GM23338 (cell line): ENCODE results near the gene APBB3. TPM values are rescaled to one million over a fixed set of nuclear protein-coding genes. Genes with fewer than 3 reads are reported as not detected.
"Not testable (repeated sequence)": the region's sequence is repeated elsewhere in the genome, so short reads cannot be mapped to it uniquely, and the experiment has no call there.

Source experiments
- ATAC-seq: fragments of 200-7000 bp; cut with Tn5 transposase; 3 replicates; pipeline ENCODE4 v1.9.1; 2020
- DNase-seq: peaks from one replicate; pipeline ENCODE4 v3.0.0-alpha.2; 2015; ENCODE audit warnings: low spot score
- H2AFZ ChIP-seq: fragments of 200-600 bp; sonication (generic); 2 replicates; pipeline ENCODE4 v1.8.0; 2016; ENCODE audit warnings: antibody characterized with exemption, mild to moderate bottlenecking, moderate library complexity
- H3F3A ChIP-seq: fragments of 200-600 bp; sonication (generic); replicated peaks from 2 replicates; pipeline ENCODE4 v1.8.0; 2017; ENCODE audit warnings: antibody characterized with exemption, mixed run types, low read depth
- H3K27ac ChIP-seq: fragments of 200-600 bp; sonication (generic); 2 replicates; pipeline ENCODE4 v1.6.1; 2016; ENCODE audit warnings: low read depth
- H3K27me3 ChIP-seq: fragments of 200-600 bp; sonication (generic); 2 replicates; pipeline ENCODE4 v1.8.0; 2016; ENCODE audit warnings: mild to moderate bottlenecking, mixed run types, moderate library complexity; ENCODE audit not compliant: insufficient read depth
- H3K36me3 ChIP-seq: fragments of 200-600 bp; sonication (generic); 2 replicates; pipeline ENCODE4 v1.8.0; 2016; ENCODE audit warnings: mild to moderate bottlenecking; ENCODE audit not compliant: insufficient read depth
- H3K4me1 ChIP-seq: fragments of 200-600 bp; sonication (generic); 2 replicates; pipeline ENCODE4 v1.8.0; 2016; ENCODE audit warnings: mild to moderate bottlenecking, moderate library complexity; ENCODE audit not compliant: insufficient read depth
- H3K4me2 ChIP-seq: fragments of 200-600 bp; sonication (generic); 2 replicates; pipeline ENCODE4 v1.7.1; 2017; ENCODE audit warnings: mixed run types
- H3K4me3 ChIP-seq: fragments of 200-600 bp; sonication (generic); 2 replicates; pipeline ENCODE4 v1.6.1; 2016; ENCODE audit warnings: mixed run types
- H3K79me2 ChIP-seq: fragments of 200-600 bp; sonication (generic); replicated peaks from 2 replicates; pipeline ENCODE4 v1.8.0; 2017; ENCODE audit warnings: mild to moderate bottlenecking; ENCODE audit not compliant: insufficient read depth
- H3K9me2 ChIP-seq: fragments of 200-600 bp; sonication (generic); 2 replicates; pipeline ENCODE4 v1.8.0; 2017; ENCODE audit not compliant: insufficient read depth
- H4K20me1 ChIP-seq: fragments of 200-600 bp; sonication (generic); replicated peaks from 2 replicates; pipeline ENCODE4 v1.8.0; 2017; ENCODE audit warnings: mild to moderate bottlenecking; ENCODE audit not compliant: insufficient read depth
- H3K27ac Mint-ChIP-seq: 2 replicates; pipeline ENCODE4 v1.8.0; 2020; ENCODE audit warnings: inconsistent platforms, mild to moderate bottlenecking, moderate library complexity, mixed read lengths
- H3K27me3 Mint-ChIP-seq: 3 replicates; pipeline ENCODE4 v1.8.0; 2022; ENCODE audit warnings: low read depth, mild to moderate bottlenecking, moderate library complexity, mixed read lengths, inconsistent platforms; ENCODE audit not compliant: insufficient read depth, poor library complexity
- H3K36me3 Mint-ChIP-seq: 3 replicates; pipeline ENCODE4 v1.8.0; 2021; ENCODE audit warnings: low read depth, mild to moderate bottlenecking, inconsistent platforms, moderate library complexity, mixed read lengths
- H3K4me1 Mint-ChIP-seq: 3 replicates; pipeline ENCODE4 v1.8.0; 2020; ENCODE audit warnings: mild to moderate bottlenecking, inconsistent platforms, mixed read lengths
- H3K4me3 Mint-ChIP-seq: 3 replicates; pipeline ENCODE4 v1.8.0; 2021; ENCODE audit warnings: moderate library complexity, mild to moderate bottlenecking, inconsistent platforms, mixed read lengths
- H3K9me3 Mint-ChIP-seq: 3 replicates; pipeline ENCODE4 v1.8.0; 2020; ENCODE audit warnings: moderate library complexity, mild to moderate bottlenecking, inconsistent platforms, mixed read lengths
- CREB1 ChIP-seq: fragments of 250-450 bp; sonication (Bioruptor Pico); IDR thresholded peaks from 2 replicates; pipeline ENCODE4 v1.5.0; 2020; ENCODE audit warnings: low read depth, mild to moderate bottlenecking, moderate library complexity
- EZH2 ChIP-seq: fragments of 200-600 bp; sonication (generic); IDR thresholded peaks from one replicate; pipeline ENCODE4 v1.8.0; 2017; ENCODE audit warnings: antibody characterized with exemption, mild to moderate bottlenecking, low read depth; ENCODE audit not compliant: unreplicated experiment
- EZH2phosphoT487 ChIP-seq: fragments of 200-600 bp; sonication (generic); IDR thresholded peaks from one replicate; pipeline ENCODE4 v1.8.1; 2018; ENCODE audit warnings: antibody characterized with exemption; ENCODE audit not compliant: unreplicated experiment
- JUNB ChIP-seq: IDR thresholded peaks from one replicate; pipeline ENCODE4 v1.6.1; 2016; ENCODE audit warnings: antibody characterized with exemption; ENCODE audit not compliant: unreplicated experiment
- STAT1 ChIP-seq: IDR thresholded peaks from one replicate; pipeline ENCODE4 v1.6.1; 2016; ENCODE audit warnings: antibody characterized with exemption; ENCODE audit not compliant: unreplicated experiment
- ZNF331 ChIP-seq: fragments of 250-450 bp; sonication (Bioruptor Pico); IDR thresholded peaks from 2 replicates; pipeline ENCODE4 v1.5.0; 2020; ENCODE audit warnings: low read depth, mild to moderate bottlenecking, moderate library complexity
- polyA plus RNA-seq: library from polyadenylated mRNA; unstranded; fragments of >200 nt; fragmentation: Nextera tagmentation; extraction: Ambion mirVana; gene quantifications from 2 replicates; pipeline ENCODE4 v1.2.1, GENCODE V29; 2016
- total RNA-seq: library from RNA; depleted of rRNA; stranded (reverse); fragments of >200 nt; shearing (Covaris generic); gene quantifications from 2 replicates; pipeline ENCODE4 v1.2.3, GENCODE V29; 2014
- TF ChIP-seq, protein P1 (sequence below), 2 experiments: fragments of 200-600 bp in 1 of 2; sonication (generic) in 1 of 2; conservative IDR thresholded peaks; 2 replicates each; pipeline versions ENCODE4 v1.5.1 to v1.6.1; 2016 to 2017; ENCODE audit warnings: antibody characterized with exemption in 2 of 2, low read depth in 2 of 2, mild to moderate bottlenecking in 2 of 2, moderate library complexity in 1 of 2
- TF ChIP-seq, protein P2 (sequence below): fragments of 250-450 bp; sonication (Bioruptor Pico); IDR thresholded peaks from 2 replicates; pipeline ENCODE4 v1.5.0; 2020; ENCODE audit warnings: mild to moderate bottlenecking, moderate library complexity

The APBB3 gene
- total and polyA plus RNA-seq, 2 experiments from 2014 or later, result 9.0 to 15.4 TPM

DNA sequence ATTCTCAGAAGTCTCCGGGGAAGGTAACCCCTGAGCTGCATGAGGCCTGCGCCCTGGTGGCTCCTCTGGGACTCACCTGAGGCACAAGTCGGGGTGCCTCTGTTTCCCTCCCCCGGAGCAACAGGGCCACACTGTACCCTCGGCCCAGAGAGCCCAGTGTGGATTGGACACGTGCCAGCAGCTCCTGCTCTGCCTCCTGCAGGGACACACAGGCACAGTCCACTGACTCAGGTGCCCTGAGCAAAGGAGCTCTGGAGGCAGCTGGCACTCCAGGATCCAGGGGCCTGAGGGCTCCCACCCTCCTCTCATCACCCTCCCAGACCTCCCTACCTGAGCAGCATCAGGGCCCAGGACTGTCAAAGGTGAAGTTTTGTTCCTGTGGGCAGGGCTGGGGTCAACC, 29.8 kb upstream of the APBB3 start:
- H3K4me3 Mint-ChIP-seq, result no peak overlapping the region
- DNase-seq (no peak), ATAC-seq (peak; percentile 21; the same call in 2 of the 3 replicates)
- no peaks in the 10 kb centered on the region for H4K20me1 ChIP-seq
- no peak overlapping the region for H3K27ac ChIP-seq
- H2AFZ ChIP-seq, result peak overlapping the region; percentile 72
- no peaks in the 10 kb centered on the region for H3K4me1 ChIP-seq
- H3K4me1 Mint-ChIP-seq, result no peaks in the 10 kb centered on the region
- no peaks in the 10 kb centered on the region for H3F3A ChIP-seq
- H3K4me2 ChIP-seq, result no peak overlapping the region
- no peak overlapping the region for H3K4me3 ChIP-seq
- peaks cover 2% of the 10 kb centered on the region for H3K27me3 Mint-ChIP-seq
- H3K36me3 ChIP-seq, result no peaks in the 10 kb centered on the region
- H3K79me2 ChIP-seq, result no peaks in the 10 kb centered on the region
- no peak for TF ChIP-seq EZH2phosphoT487
- TF ChIP-seq CREB1 (CRISPR knock-in tag), result no peak
- no peak for TF ChIP-seq EZH2
- TF ChIP-seq, protein P1, sequence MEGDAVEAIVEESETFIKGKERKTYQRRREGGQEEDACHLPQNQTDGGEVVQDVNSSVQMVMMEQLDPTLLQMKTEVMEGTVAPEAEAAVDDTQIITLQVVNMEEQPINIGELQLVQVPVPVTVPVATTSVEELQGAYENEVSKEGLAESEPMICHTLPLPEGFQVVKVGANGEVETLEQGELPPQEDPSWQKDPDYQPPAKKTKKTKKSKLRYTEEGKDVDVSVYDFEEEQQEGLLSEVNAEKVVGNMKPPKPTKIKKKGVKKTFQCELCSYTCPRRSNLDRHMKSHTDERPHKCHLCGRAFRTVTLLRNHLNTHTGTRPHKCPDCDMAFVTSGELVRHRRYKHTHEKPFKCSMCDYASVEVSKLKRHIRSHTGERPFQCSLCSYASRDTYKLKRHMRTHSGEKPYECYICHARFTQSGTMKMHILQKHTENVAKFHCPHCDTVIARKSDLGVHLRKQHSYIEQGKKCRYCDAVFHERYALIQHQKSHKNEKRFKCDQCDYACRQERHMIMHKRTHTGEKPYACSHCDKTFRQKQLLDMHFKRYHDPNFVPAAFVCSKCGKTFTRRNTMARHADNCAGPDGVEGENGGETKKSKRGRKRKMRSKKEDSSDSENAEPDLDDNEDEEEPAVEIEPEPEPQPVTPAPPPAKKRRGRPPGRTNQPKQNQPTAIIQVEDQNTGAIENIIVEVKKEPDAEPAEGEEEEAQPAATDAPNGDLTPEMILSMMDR (conservative IDR thresholded peaks at IDR 0.05; ENCODE audit: low read depth in 2 of 2), result no peak
- no peak for TF ChIP-seq ZNF331 (CRISPR knock-in tag)
- no peak for TF ChIP-seq STAT1
- TF ChIP-seq JUNB, result no peak
- TF ChIP-seq, protein P2, sequence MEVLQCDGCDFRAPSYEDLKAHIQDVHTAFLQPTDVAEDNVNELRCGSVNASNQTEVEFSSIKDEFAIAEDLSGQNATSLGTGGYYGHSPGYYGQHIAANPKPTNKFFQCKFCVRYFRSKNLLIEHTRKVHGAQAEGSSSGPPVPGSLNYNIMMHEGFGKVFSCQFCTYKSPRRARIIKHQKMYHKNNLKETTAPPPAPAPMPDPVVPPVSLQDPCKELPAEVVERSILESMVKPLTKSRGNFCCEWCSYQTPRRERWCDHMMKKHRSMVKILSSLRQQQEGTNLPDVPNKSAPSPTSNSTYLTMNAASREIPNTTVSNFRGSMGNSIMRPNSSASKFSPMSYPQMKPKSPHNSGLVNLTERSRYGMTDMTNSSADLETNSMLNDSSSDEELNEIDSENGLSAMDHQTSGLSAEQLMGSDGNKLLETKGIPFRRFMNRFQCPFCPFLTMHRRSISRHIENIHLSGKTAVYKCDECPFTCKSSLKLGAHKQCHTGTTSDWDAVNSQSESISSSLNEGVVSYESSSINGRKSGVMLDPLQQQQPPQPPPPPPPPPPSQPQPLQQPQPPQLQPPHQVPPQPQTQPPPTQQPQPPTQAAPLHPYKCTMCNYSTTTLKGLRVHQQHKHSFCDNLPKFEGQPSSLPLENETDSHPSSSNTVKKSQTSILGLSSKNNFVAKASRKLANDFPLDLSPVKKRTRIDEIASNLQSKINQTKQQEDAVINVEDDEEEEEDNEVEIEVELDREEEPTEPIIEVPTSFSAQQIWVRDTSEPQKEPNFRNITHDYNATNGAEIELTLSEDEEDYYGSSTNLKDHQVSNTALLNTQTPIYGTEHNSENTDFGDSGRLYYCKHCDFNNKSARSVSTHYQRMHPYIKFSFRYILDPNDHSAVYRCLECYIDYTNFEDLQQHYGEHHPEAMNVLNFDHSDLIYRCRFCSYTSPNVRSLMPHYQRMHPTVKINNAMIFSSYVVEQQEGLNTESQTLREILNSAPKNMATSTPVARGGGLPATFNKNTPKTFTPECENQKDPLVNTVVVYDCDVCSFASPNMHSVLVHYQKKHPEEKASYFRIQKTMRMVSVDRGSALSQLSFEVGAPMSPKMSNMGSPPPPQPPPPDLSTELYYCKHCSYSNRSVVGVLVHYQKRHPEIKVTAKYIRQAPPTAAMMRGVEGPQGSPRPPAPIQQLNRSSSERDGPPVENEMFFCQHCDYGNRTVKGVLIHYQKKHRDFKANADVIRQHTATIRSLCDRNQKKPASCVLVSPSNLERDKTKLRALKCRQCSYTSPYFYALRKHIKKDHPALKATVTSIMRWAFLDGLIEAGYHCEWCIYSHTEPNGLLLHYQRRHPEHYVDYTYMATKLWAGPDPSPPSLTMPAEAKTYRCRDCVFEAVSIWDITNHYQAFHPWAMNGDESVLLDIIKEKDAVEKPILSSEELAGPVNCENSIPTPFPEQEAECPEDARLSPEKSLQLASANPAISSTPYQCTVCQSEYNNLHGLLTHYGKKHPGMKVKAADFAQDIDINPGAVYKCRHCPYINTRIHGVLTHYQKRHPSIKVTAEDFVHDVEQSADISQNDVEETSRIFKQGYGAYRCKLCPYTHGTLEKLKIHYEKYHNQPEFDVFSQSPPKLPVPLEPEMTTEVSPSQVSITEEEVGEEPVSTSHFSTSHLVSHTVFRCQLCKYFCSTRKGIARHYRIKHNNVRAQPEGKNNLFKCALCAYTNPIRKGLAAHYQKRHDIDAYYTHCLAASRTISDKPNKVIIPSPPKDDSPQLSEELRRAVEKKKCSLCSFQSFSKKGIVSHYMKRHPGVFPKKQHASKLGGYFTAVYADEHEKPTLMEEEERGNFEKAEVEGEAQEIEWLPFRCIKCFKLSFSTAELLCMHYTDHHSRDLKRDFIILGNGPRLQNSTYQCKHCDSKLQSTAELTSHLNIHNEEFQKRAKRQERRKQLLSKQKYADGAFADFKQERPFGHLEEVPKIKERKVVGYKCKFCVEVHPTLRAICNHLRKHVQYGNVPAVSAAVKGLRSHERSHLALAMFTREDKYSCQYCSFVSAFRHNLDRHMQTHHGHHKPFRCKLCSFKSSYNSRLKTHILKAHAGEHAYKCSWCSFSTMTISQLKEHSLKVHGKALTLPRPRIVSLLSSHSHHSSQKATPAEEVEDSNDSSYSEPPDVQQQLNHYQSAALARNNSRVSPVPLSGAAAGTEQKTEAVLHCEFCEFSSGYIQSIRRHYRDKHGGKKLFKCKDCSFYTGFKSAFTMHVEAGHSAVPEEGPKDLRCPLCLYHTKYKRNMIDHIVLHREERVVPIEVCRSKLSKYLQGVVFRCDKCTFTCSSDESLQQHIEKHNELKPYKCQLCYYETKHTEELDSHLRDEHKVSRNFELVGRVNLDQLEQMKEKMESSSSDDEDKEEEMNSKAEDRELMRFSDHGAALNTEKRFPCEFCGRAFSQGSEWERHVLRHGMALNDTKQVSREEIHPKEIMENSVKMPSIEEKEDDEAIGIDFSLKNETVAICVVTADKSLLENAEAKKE, result no peak
- no peaks in the 10 kb centered on the region for H3K36me3 Mint-ChIP-seq
- H3K27me3 ChIP-seq, result no peaks in the 10 kb centered on the region
- no peak overlapping the region for H3K27ac Mint-ChIP-seq
- no peaks in the 10 kb centered on the region for H3K9me2 ChIP-seq
- H3K9me3 Mint-ChIP-seq, result peaks cover 6% of the 10 kb centered on the region; the same call in 1 of the 3 replicates

DNA sequence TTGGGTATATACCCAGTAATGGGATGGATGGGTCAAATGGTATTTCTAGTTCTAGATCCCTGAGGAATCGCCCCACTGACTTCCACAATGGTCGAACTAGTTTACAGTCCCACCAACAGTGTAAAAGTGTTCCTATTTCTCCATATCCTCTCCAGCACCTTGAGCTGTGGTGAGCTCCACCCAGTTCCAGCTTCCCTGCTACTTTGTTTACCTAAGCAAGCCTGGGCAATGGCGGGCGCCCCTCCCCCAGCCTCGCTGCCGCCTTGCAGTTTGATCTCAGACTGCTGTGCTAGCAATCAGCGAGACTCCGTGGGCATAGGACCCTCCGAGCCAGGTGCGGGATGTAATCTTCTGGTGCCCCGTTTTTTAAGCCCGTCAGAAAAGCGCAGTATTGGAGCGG, 28.7 kb upstream of the APBB3 start:
- not testable (repeated sequence) for H3K27ac Mint-ChIP-seq
- ATAC-seq, result peak; percentile 45; the same call in 2 of the 3 replicates

More for the DNA sequence above, 28.7 kb upstream of the APBB3 start:
- H3K79me2 ChIP-seq, H3K4me2 ChIP-seq, H3K4me1 ChIP-seq, H3K4me1 Mint-ChIP-seq, H3K27me3 ChIP-seq, H3K9me2 ChIP-seq, H3F3A ChIP-seq, H4K20me1 ChIP-seq, H3K9me3 Mint-ChIP-seq, H3K36me3 Mint-ChIP-seq, H3K27me3 Mint-ChIP-seq, H3K36me3 ChIP-seq: not testable (repeated sequence)
- Histone ChIP-seq H3K27ac (peak overlapping the region; percentile 32; the same call in 1 of the 2 replicates), H2AFZ (peak overlapping the region; percentile 72), H3K4me3 (peak overlapping the region; percentile 49)
- DNase-seq, result peak; percentile 27
- peak overlapping the region; percentile 27; the same call in 1 of the 3 replicates for H3K4me3 Mint-ChIP-seq
